GM15510 (cell line): ENCODE results near the gene FAM193B.

Experiments used
- POLR2A ChIP-seq: IDR thresholded peaks from 3 replicates; pipeline ENCODE4 v1.6.1; 2011; ENCODE audit warnings: borderline replicate concordance; ENCODE audit not compliant: insufficient read length; ENCODE audit errors: extremely low read depth

FAM193B gene

GRCh38 chr5:177483042-177483441 is 71.3 kb downstream of the FAM193B start:
- no peak for TF ChIP-seq POLR2A

DNA sequence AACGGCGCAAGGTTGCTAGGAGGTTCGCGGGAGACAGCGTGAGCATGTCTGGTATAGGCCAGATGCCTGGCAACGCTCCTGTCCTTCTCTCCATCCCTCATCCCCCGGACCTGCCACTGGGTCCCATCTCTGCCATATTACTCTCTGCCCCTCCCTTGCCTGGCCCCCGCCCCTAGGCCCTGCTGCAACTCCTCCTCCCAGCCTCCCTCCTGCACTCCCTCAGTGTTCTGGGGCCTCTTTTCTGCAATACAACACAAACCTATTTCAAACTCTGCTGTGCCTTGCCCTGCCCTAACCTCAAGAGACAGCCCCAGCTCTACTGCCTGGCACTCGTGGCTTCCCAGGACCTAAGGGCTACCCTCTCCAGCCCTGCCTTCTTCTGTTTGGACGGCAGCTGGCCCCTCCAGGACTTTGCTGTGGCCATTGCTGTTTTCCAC is 72.0 kb downstream of the FAM193B start:
- no peak for TF ChIP-seq POLR2A

DNA sequence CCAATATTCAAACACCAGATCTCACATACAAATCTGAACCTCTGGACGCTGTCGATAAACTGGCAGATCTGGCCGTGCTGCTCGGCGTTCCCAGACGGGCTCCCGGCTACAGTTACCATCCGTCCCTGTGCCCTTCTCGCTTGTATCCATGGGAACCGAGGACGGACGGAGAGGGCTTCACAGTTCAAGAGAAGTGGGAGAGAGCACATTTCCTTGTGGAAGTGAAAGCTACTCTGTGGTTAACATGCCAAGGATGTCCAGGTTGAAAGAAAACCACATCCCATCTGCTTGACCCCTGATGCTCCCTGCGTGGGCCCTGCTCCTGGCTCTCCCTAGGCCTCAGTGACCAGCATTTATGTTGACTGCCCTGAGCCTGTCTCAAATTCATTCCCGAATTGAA is 74.6 kb downstream of the FAM193B start:
- no peak for TF ChIP-seq POLR2A

DNA sequence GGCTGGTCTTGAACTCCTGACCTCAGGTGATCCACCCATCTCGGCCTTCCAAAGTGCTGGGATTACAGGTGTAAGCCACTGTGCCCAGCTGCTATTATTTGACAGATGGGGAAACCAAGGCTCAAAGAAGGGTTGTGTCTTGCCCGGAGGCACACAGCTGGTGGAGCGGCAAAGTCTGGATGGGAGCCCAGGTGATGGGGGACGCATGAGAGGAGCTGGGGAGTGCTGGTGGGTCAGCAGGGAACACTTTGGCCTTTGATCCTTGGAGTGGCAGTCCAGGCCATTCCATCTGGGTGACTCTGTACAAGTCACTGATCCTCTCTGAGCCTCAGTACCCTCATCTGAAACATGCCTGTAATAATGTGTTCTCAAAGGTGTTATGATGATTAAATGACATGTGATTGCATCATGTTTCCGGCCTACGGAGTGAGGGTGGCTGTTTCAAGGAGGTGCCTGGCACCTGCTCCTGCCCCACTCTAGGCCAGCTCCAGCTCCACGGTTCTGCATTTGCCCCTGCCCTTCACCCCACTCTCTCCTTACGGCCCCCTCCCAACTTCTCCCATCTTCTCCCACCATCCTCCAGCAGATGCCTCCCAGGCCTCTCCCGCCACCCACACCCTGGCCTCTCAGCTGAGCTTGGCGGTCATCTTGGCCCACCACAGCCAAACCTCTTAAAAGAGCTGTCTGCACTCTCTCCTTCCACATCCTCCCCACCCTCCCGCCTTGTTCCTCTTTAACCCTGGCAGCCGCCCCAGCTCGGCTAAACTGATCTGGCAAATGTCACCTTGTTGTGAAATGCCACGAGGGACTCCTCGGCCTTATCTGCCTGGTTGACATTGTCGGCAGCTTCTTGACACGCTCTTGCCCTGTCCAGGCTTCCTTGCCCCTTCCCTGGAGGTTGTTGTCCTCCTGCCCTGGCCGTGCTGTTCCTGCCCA is 75.4 kb downstream of the FAM193B start:
- TF ChIP-seq POLR2A = no peak

DNA sequence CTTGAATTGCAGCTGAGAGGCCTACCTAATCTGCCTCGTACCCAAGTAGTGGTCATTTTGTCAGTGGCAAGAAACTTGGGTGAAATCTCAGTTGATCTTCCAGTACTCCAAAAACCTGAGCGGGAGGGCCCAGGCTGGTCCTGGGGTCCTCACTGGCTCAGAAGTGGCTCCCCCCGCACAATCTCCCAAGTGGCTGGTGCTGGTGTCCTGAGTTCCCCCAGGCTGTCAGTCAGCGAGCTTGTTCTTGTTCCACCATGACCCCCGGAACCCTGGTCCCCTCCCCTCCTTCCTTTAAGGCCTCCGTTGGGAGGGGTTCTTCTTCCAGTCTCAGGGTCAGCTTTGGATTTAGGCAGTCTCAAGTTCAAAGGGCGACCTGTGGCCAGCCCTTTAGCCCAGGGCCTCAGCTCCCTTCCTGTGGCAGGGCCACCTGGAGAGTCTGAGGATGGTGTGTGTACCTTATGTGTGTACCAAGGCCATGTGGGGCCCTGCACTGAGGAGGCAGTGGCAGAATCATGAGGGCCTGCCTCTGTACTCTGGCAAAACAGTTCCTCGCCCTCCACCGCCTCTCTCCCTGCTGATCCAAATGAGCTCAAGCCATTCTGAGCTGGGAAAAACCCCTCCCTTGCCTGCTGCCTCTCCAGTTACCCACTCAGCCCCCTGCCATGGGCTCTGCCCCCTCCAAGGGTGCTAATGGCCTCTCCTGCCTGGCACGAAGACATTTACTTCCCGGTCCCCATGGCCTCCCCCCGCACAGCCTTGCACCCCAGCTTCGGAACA is 76.5 kb downstream of the FAM193B start:
- no peak for TF ChIP-seq POLR2A

DNA sequence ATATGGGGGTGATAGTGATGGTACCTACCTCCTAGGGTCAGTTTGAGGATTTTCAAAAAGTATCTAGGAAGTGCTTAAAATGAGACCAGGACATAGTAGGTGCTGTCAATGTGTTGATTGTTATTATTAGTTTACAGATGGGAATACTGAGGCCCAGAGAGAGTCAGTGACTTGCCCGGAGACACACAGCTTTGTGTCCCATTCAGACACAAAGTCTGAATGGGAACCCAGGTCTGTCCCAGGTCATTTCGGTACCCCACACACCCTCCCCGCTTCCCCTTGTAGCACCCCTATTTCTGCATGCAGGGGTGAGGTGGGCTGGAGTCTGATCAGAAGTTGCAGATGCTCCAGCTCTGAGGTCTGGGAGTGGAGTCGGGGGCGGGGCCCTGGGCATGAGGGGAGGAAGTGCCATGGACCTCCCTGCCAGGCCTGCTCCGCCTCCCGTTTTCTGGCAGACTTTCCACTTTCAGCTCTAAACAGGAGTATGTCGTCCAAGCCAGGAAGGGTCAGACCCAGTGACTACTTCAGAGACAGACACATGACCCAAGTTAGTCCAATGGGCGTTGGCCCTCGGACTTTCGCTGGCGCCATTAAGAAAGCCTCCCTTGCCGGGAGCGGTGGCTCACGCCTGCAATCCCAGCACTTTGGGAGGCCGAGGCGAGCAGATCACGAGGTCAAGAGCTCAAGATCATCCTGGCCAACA is 77.7 kb downstream of the FAM193B start:
- TF ChIP-seq POLR2A = no peak

- no peak for TF ChIP-seq POLR2A
These were observed 78.6 kb downstream of the FAM193B start for GRCh38 chr5:177475563-177476427.

DNA sequence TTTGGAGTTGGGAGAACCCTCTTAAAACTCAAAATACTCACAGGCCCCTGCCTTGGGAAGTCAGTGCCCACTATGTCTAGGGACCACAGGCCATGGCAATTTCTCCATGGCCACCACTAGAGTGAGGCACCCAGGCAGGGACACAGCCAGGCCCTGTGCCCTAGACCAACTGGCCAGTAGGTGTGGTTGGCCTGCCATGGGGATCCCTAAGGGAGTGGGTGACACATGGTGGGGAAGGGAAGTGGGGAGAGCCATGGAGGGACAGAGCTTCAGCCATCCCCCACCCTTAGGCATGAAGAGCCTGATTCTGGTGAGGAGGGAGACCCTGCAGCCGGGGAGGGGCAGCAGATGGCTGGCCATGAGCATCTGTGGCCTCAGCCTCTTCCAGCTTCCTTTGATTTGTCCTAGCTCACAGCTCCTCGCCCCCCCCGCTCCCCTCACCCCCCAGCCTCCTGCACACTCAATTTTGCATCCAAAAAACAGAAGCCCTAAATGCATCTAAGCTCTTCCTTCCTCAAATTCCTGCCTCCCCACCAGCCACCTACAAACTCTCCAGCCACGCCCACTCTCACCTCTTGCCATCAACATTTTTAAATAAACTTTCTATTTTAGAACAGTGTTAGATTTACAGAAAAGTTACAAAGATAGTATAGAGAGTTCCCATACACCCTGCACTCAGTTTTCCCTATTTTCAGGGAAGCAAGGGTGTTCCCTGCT is 79.4 kb downstream of the FAM193B start:
- no peak for TF ChIP-seq POLR2A

DNA sequence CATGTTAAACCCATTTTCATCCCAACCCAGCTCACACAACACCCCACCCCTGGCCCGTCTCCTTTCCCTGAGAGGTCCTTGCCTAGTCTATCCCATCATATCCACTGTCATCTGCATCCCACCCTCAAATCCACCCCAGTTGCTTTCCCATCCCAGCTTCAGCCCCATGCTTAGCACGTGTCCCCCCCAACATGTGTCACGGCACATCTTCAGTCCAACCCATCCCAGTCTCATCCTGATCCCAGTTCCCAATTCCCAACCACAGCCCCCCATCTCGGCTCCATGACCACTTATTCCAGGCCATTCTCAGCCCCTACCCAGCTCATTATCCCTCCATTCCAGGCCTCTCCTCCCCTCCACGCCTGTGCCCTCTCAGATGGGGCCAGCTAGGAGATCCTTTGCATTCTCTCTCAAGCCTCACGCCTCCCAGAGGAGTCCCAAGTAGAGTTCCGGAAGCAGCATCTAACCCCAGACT is 80.3 kb downstream of the FAM193B start:
- TF ChIP-seq POLR2A = no peak

- TF ChIP-seq POLR2A = no peak
These were observed 80.8 kb downstream of the FAM193B start, which contains the start of gene DBN1 for GRCh38 chr5:177473443-177474001. TSS of gene DBN1 (minus strand) at chr5:177473634. CDS start at chr5:177473521, 113 bp downstream.

DNA sequence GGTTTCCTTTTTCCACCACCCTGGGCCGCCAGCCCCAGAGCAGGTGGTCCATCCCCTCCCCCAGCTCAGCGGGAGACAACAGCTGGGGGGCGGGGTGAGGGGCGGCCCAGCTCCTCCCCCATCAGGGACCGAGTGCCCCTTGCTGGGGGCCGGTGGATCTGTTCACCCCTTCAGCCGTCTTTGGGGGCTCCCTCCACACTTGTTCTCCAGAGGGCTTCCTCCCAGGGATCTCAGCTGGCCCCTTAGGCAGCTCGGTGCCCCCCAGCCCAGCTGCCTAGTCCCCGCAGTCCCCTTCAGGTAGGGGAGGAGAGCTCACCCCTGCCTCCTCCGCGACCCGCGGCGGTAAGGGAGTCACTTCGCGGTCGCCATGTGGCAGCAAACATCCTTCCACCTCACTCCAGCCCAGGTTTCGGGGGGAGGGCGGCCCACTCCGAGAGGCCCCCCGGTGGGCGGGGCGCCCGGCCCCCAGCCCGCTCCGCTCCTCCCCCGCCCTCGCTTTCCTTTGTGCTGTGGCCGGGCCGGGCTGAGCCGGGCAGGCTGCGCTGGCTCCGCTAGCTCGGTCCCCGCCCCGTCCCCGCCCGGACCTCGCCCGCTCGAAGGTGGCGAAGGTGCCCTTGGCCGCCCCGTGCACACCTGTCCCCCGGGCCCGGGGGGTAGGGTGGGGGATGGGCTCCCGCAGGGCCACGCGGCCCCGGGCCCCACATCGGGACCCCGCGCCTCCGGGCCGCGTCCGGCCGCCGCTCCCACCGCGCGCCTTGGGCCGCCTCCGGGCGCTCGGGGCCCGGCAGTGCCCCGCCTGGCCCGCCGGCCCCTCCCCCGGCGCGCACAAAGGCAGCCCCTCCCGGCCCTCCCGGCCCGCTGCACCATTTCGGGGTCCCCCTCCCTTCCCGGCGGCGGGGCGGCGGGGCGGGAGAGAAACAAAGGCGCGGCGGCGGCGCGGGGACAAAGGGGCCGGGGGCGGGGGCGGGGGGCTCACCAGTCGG is 81.6 kb downstream of the FAM193B start:
- peak; percentile 49 for TF ChIP-seq POLR2A
